SJSA1 (cell line): ENCODE measurements around the gene DMKN. TPM values are rescaled to one million over a fixed set of nuclear protein-coding genes. Genes with fewer than 3 reads are reported as not detected.
"Not testable (repeated sequence)": the region's sequence is repeated elsewhere in the genome, so short reads cannot be mapped to it uniquely, and the experiment has no call there.

Source experiments
- DNase-seq, 2 experiments: peaks; one replicate each; pipeline ENCODE4 v3.0.0-alpha.2; 2015 to 2020; ENCODE audit warnings: low spot score in 2 of 2, low read depth in 1 of 2
- H3K27ac ChIP-seq: fragments of 250-450 bp; sonication (Bioruptor Pico); 2 replicates; pipeline ENCODE4 v1.5.1; 2020; ENCODE audit warnings: mild to moderate bottlenecking, moderate library complexity
- H3K27me3 ChIP-seq: fragments of 250-450 bp; sonication (Bioruptor Pico); replicated peaks from 2 replicates; pipeline ENCODE4 v1.5.1; 2020; ENCODE audit warnings: mild to moderate bottlenecking, moderate library complexity
- H3K36me3 ChIP-seq: fragments of 250-450 bp; sonication (Bioruptor Pico); 2 replicates; pipeline ENCODE4 v1.5.1; 2020; ENCODE audit warnings: mild to moderate bottlenecking
- H3K4me1 ChIP-seq: fragments of 250-450 bp; sonication (Bioruptor Pico); replicated peaks from 2 replicates; pipeline ENCODE4 v1.6.1; 2021; ENCODE audit warnings: mild to moderate bottlenecking
- H3K4me3 ChIP-seq: fragments of 250-450 bp; sonication (Bioruptor Pico); 2 replicates; pipeline ENCODE4 v1.5.1; 2020; ENCODE audit warnings: mild to moderate bottlenecking
- H3K9me3 ChIP-seq: fragments of 250-450 bp; sonication (Bioruptor Pico); replicated peaks from 2 replicates; pipeline ENCODE4 v1.5.1; 2020; ENCODE audit warnings: mild to moderate bottlenecking
- total RNA-seq: library from RNA; depleted of rRNA; stranded (reverse); fragments of >200 nt; shearing (Covaris generic); gene quantifications from 2 replicates; pipeline ENCODE4 v1.2.3, GENCODE V29; 2014

DMKN gene
- total RNA-seq, 1 experiment from 2014 or later, result not detected

GRCh38 chr19:35462956-35463355, 50.5 kb downstream of the DMKN start:
- H3K36me3 ChIP-seq, H3K9me3 ChIP-seq, DNase-seq, H3K27ac ChIP-seq, H3K4me3 ChIP-seq, H3K4me1 ChIP-seq, H3K27me3 ChIP-seq: not testable (repeated sequence)

GRCh38 chr19:35462476-35462953, 50.9 kb downstream of the DMKN start:
- DNase-seq, result no peak
- Histone ChIP-seq H3K36me3 (no peaks in the 10 kb centered on the region), H3K27me3 (no peaks in the 10 kb centered on the region; the same call in 1 of the 2 replicates), H3K9me3 (no peaks in the 10 kb centered on the region), H3K4me1 (no peaks in the 10 kb centered on the region), H3K27ac (no peak overlapping the region), H3K4me3 (no peak overlapping the region)

- H3K36me3 ChIP-seq, result not testable (repeated sequence)
Measured at GRCh38 chr19:35461788-35462187, 51.7 kb downstream of the DMKN start.

GRCh38 chr19:35461060-35461459, 52.4 kb downstream of the DMKN start:
- H3K9me3 ChIP-seq, result no peaks in the 10 kb centered on the region
- H3K4me1 ChIP-seq, result no peaks in the 10 kb centered on the region
- DNase-seq, result no peak
- H3K4me3 ChIP-seq, result no peak overlapping the region
- H3K27me3 ChIP-seq, result no peaks in the 10 kb centered on the region; the same call in 1 of the 2 replicates
- H3K27ac ChIP-seq, result no peak overlapping the region
- no peaks in the 10 kb centered on the region for H3K36me3 ChIP-seq

More at GRCh38 chr19:35461788-35462187, 51.7 kb downstream of the DMKN start:
- H3K27me3 ChIP-seq, H3K4me3 ChIP-seq, H3K27ac ChIP-seq, H3K4me1 ChIP-seq, DNase-seq, H3K9me3 ChIP-seq: not testable (repeated sequence)

GRCh38 chr19:35460608-35461007, 52.8 kb downstream of the DMKN start:
- Histone ChIP-seq H3K4me1 (no peaks in the 10 kb centered on the region), H3K27ac (no peak overlapping the region), H3K4me3 (no peak overlapping the region), H3K9me3 (no peaks in the 10 kb centered on the region), H3K27me3 (no peaks in the 10 kb centered on the region; the same call in 1 of the 2 replicates), H3K36me3 (no peaks in the 10 kb centered on the region)
- no peak for DNase-seq

- Histone ChIP-seq H3K4me3 (no peak overlapping the region), H3K9me3 (no peaks in the 10 kb centered on the region), H3K4me1 (no peaks in the 10 kb centered on the region), H3K27ac (no peak overlapping the region), H3K36me3 (no peaks in the 10 kb centered on the region), H3K27me3 (no peaks in the 10 kb centered on the region; the same call in 1 of the 2 replicates)
- DNase-seq, result no peak
Measured at GRCh38 chr19:35459414-35460082, 53.9 kb downstream of the DMKN start.

GRCh38 chr19:35458731-35459391, 54.6 kb downstream of the DMKN start:
- H3K27ac ChIP-seq, result no peak overlapping the region

GRCh38 chr19:35458192-35458591, 55.3 kb downstream of the DMKN start:
- Histone ChIP-seq H3K36me3 (no peaks in the 10 kb centered on the region), H3K4me1 (no peaks in the 10 kb centered on the region), H3K27me3 (no peaks in the 10 kb centered on the region; the same call in 1 of the 2 replicates), H3K9me3 (no peaks in the 10 kb centered on the region), H3K4me3 (no peak overlapping the region), H3K27ac (no peak overlapping the region)
- no peak for DNase-seq

More at GRCh38 chr19:35458731-35459391, 54.6 kb downstream of the DMKN start:
- Histone ChIP-seq H3K27me3 (no peaks in the 10 kb centered on the region; the same call in 1 of the 2 replicates), H3K4me1 (no peaks in the 10 kb centered on the region), H3K36me3 (no peaks in the 10 kb centered on the region), H3K9me3 (no peaks in the 10 kb centered on the region), H3K4me3 (no peak overlapping the region)
- no peak for DNase-seq

- Histone ChIP-seq H3K9me3 (no peaks in the 10 kb centered on the region), H3K27ac (no peak overlapping the region), H3K4me1 (no peaks in the 10 kb centered on the region), H3K36me3 (no peaks in the 10 kb centered on the region), H3K4me3 (no peak overlapping the region), H3K27me3 (no peaks in the 10 kb centered on the region)
- DNase-seq, result no peak
Measured at GRCh38 chr19:35457173-35457572, 56.3 kb downstream of the DMKN start.

GRCh38 chr19:35455616-35456201, 57.7 kb downstream of the DMKN start:
- Histone ChIP-seq H3K4me1 (no peaks in the 10 kb centered on the region), H3K4me3 (no peak overlapping the region), H3K27me3 (no peaks in the 10 kb centered on the region), H3K36me3 (no peaks in the 10 kb centered on the region), H3K9me3 (no peaks in the 10 kb centered on the region), H3K27ac (no peak overlapping the region)
- no peak for DNase-seq

- no peaks in the 10 kb centered on the region for H3K36me3 ChIP-seq
- H3K4me1 ChIP-seq, result no peaks in the 10 kb centered on the region
- H3K27ac ChIP-seq, result no peak overlapping the region
- DNase-seq, result no peak
- H3K4me3 ChIP-seq, result no peak overlapping the region
- no peaks in the 10 kb centered on the region for H3K9me3 ChIP-seq
- no peaks in the 10 kb centered on the region for H3K27me3 ChIP-seq
Measured at GRCh38 chr19:35454663-35455062, 58.8 kb downstream of the DMKN start.

- H3K9me3 ChIP-seq, result no peaks in the 10 kb centered on the region
- no peak overlapping the region for H3K4me3 ChIP-seq
- DNase-seq, result no peak
- no peaks in the 10 kb centered on the region for H3K36me3 ChIP-seq
- H3K4me1 ChIP-seq, result no peaks in the 10 kb centered on the region
- H3K27me3 ChIP-seq, result peaks cover 1% of the 10 kb centered on the region; the same call in 1 of the 2 replicates
- H3K27ac ChIP-seq, result no peak overlapping the region
Measured at GRCh38 chr19:35451338-35452096, 61.9 kb downstream of the DMKN start.

- Histone ChIP-seq H3K27ac (no peak overlapping the region), H3K36me3 (no peaks in the 10 kb centered on the region), H3K27me3 (peaks cover 11% of the 10 kb centered on the region), H3K9me3 (no peaks in the 10 kb centered on the region), H3K4me3 (no peak overlapping the region), H3K4me1 (no peaks in the 10 kb centered on the region)
- DNase-seq, result no peak
Measured at GRCh38 chr19:35449359-35450043, 63.9 kb downstream of the DMKN start.
